HG02973 (cell line): ENCODE data around the gene BMP10.

Experiments used
- ATAC-seq: cut with Tn5 transposase; IDR thresholded peaks from one replicate; pipeline ENCODE4 v1.9.1; 2021; ENCODE audit warnings: moderate library complexity; ENCODE audit not compliant: unreplicated experiment

The BMP10 gene

GRCh38 chr2:68871159-68871764 is at the start of gene BMP10:
Gene BMP10 (minus strand): TSS chr2:68871397. CDS start chr2:68871358, 39 bp downstream.
- no peak for ATAC-seq

- ATAC-seq: no peak
Observed at GRCh38 chr2:68920481-68921170, 49.4 kb upstream of the BMP10 start.

- ATAC-seq: no peak
Observed at GRCh38 chr2:68918497-68918896, 47.3 kb upstream of the BMP10 start.

- ATAC-seq: no peak
Observed at GRCh38 chr2:68917034-68917718, 46.0 kb upstream of the BMP10 start.

- ATAC-seq: no peak
Observed at GRCh38 chr2:68916226-68916625, 45.0 kb upstream of the BMP10 start.

- no peak for ATAC-seq
Observed at GRCh38 chr2:68915393-68915792, 44.2 kb upstream of the BMP10 start.

- ATAC-seq: no peak
Observed at GRCh38 chr2:68913359-68913758, 42.2 kb upstream of the BMP10 start.

- no peak for ATAC-seq
Observed at GRCh38 chr2:68912732-68913131, 41.5 kb upstream of the BMP10 start.

GRCh38 chr2:68912111-68912510 is 40.9 kb upstream of the BMP10 start:
- no peak for ATAC-seq

GRCh38 chr2:68911709-68912108 is 40.5 kb upstream of the BMP10 start:
- ATAC-seq: no peak

GRCh38 chr2:68911246-68911645 is 40.0 kb upstream of the BMP10 start:
- no peak for ATAC-seq

GRCh38 chr2:68909793-68910674 is 38.8 kb upstream of the BMP10 start:
- ATAC-seq: peak; percentile 46

- ATAC-seq: peak; percentile 94
Observed at GRCh38 chr2:68908392-68908970, 37.3 kb upstream of the BMP10 start.

GRCh38 chr2:68907920-68908253 is 36.7 kb upstream of the BMP10 start:
- peak; percentile 9 for ATAC-seq

- ATAC-seq: no peak
Observed at GRCh38 chr2:68907232-68907919, 36.2 kb upstream of the BMP10 start.

GRCh38 chr2:68906716-68907115 is 35.5 kb upstream of the BMP10 start:
- ATAC-seq: no peak

- no peak for ATAC-seq
Observed at GRCh38 chr2:68905116-68905515, 33.9 kb upstream of the BMP10 start.

- no peak for ATAC-seq
Observed at GRCh38 chr2:68901561-68901960, 30.4 kb upstream of the BMP10 start.

- no peak for ATAC-seq
Observed at GRCh38 chr2:68901199-68901514, 30.0 kb upstream of the BMP10 start.

GRCh38 chr2:68900496-68901198 is 29.4 kb upstream of the BMP10 start:
- ATAC-seq: no peak
